Heart left ventricle (tissue), 16 donors: ENCODE measurements around the gene FAM131A. TPM values are rescaled to one million over a fixed set of nuclear protein-coding genes. Genes with fewer than 3 reads are reported as not detected.

Experiments
- ATAC-seq, 4 donors: fragments of 200-7000 bp; cut with Tn5 transposase; one replicate each; pipeline ENCODE4 v1.9.1; 2020 to 2022; ENCODE audit warnings: moderate library complexity in 4 of 4, mild to moderate bottlenecking in 3 of 4, moderate number of reproducible peaks in 1 of 4
- DNase-seq, 5 donors: peaks; one replicate each; pipeline ENCODE4 v3.0.0-alpha.2; 2020
- H3K27ac ChIP-seq, 12 donors: fragments of 200-600 bp; sonication (generic) in 4 of 12; one replicate each; pipeline versions ENCODE4 v1.5.0 to v1.8.0; 2016 to 2022; ENCODE audit warnings: mild to moderate bottlenecking in 2 of 12
- H3K27me3 ChIP-seq, 9 donors: fragments of 200-600 bp; sonication (generic) in 2 of 9; one replicate each; pipeline versions ENCODE4 v1.5.1 to v1.8.0; 2016 to 2022; ENCODE audit warnings: mild to moderate bottlenecking in 3 of 9
- H3K36me3 ChIP-seq, 9 donors: fragments of 200-600 bp; sonication (generic) in 2 of 9; one replicate each; pipeline versions ENCODE4 v1.5.0 to v1.8.0; 2018 to 2022; ENCODE audit warnings: mild to moderate bottlenecking in 2 of 9
- H3K4me1 ChIP-seq, 12 donors: fragments of 200-600 bp; sonication (generic) in 4 of 12; one replicate each; pipeline versions ENCODE4 v1.5.0 to v1.8.0; 2016 to 2022; ENCODE audit warnings: mild to moderate bottlenecking in 3 of 12
- H3K4me3 ChIP-seq, 12 donors: fragments of 200-600 bp; sonication (generic) in 4 of 12; one replicate each; pipeline versions ENCODE4 v1.5.0 to v1.8.0; 2017 to 2022; ENCODE audit warnings: mild to moderate bottlenecking in 9 of 12, moderate library complexity in 4 of 12
- H3K9me3 ChIP-seq, 12 donors: fragments of 200-600 bp; sonication (generic) in 4 of 12; one replicate each; pipeline versions ENCODE4 v1.5.0 to v1.8.0; 2016 to 2022; ENCODE audit warnings: mild to moderate bottlenecking in 1 of 12
- CTCF ChIP-seq, 12 donors: fragments of 200-600 bp; sonication (generic) in 4 of 12; IDR thresholded peaks; one replicate each; pipeline versions ENCODE4 v1.5.0 to v1.8.0; 2018 to 2022; ENCODE audit warnings: antibody characterized with exemption in 12 of 12, mild to moderate bottlenecking in 5 of 12
- POLR2A ChIP-seq, 2 donors: fragments of 450-650 bp; IDR thresholded peaks; one replicate each; pipeline ENCODE4 v1.6.1; 2017; ENCODE audit warnings: antibody characterized with exemption in 2 of 2, mild to moderate bottlenecking in 2 of 2, moderate library complexity in 2 of 2
- WGBS, 4 donors: extraction: QIAGEN DNeasy Blood & Tissue Kit in 2 of 4; methylation state at CpG; one replicate each; pipeline versions ENCODE4 v1.1.5 to v1.1.7; 2013 to 2018; 5-methylcytosine and 5-hydroxymethylcytosine counted together
- intact Hi-C, 10 donors: fragments of 100-400 bp; cut with DNase I; formaldehyde crosslinking; loops; one replicate each; pipeline versions ENCODE4 v1.11.1 to v1.14.2; 2022
- polyA plus RNA-seq, 2 donors: library from polyadenylated mRNA; stranded (reverse); fragments of 200-250 nt; gene quantifications; one replicate each; pipeline ENCODE4 v1.2.3, GENCODE V29; 2013
- total RNA-seq, 9 donors: library from RNA; depleted of rRNA in 2 of 9; stranded (reverse); fragments of >200 nt in 2 of 9; fragmentation: NEBNext Ultra II Directional in 3 of 9; extraction: Animal tissue kit (Norgen Biotek cat#: 25700) in 3 of 9; gene quantifications; one replicate each; pipeline versions ENCODE4 v1.1.0 to v1.2.4, GENCODE V29; 2016 to 2023
- donor health status: ischemic (EF 13 %, LVEDD 7.1; RV severe dilation, severe dysfunction).
- donor health status: healthy with polysubstance abuse.
- donor health status: DM: no; HTN: yes; CAD: no.
- donor health status: DM: no; HTN: no; CAD: no.
- donor health status: ischemic (EF 25% LVEDD 6.9; RV normal size, moderate dysfunction).
- donor health status: ischemic (EF 25% LVEDD 5.7; RV mildly dilated, moderate dysfunction).
- donor health status: healthy.
- donor health status: DM: yes; HTN: yes; CAD: no.
- donor health status: ischemic (EF 35%, LVEDD 5.7; RV mildly dilated, moderate dysfunction).
- donor health status: nonischemic (EF 11% LVEDD 7.7; RV severe dilation, severe dysfunction).
- donor health status: DM: yes; HTN: yes; CAD: no.
- donor health status: PGD.
- donor health status: ischemic (EF 29% LVEDD 5.4; RV normal size, mild dysfunction).
- donor health status: nonischemic (EF 23%, LVEDD 6.1; RV moderate dilation, normal function).

Gene FAM131A
- total and polyA plus RNA-seq, 11 donors: 21.9 to 53.2 (median 30.9) TPM

- Histone ChIP-seq H3K27me3 (peaks cover 0 to 53% (median 28%) of the 10 kb centered on the region in 9 donors), H3K4me1 (peaks cover 0 to 40% (median 26%) of the 10 kb centered on the region in 12 donors), H3K4me3 (no peak overlapping the region), H3K27ac (peak overlapping the region in 2 of 12 donors; percentile 12 to 54), H3K36me3 (peaks cover 0 to 24% (median 0%) of the 10 kb centered on the region in 9 donors), H3K9me3 (no peaks in the 10 kb centered on the region)
- DNase-seq (no peak), ATAC-seq (no peak)
- WGBS, 4 donors: 89 to 96% (median 91%) methylated on average over 12 to 16 of the region's 16 CpGs
- TF ChIP-seq POLR2A (IDR thresholded peaks at IDR 0.05): no peak
- no peak for TF ChIP-seq CTCF (IDR thresholded peaks at IDR 0.05)
- intact Hi-C loops: no loop called here
Measured at GRCh38 chr3:184382326-184383032, 45.1 kb downstream of the FAM131A start.

- peaks cover 0 to 33% (median 21%) of the 10 kb centered on the region in 12 donors for H3K4me1 ChIP-seq
- H3K9me3 ChIP-seq: no peaks in the 10 kb centered on the region
- no peak overlapping the region for H3K4me3 ChIP-seq
- WGBS, 4 donors: 92 to 98% (median 93%) methylated on average over 8 to 15 of the region's 15 CpGs
- intact Hi-C loops: no loop called here
- peaks cover 0 to 28% (median 0%) of the 10 kb centered on the region in 9 donors for H3K36me3 ChIP-seq
- no peak overlapping the region for H3K27ac ChIP-seq
- ATAC-seq (no peak), DNase-seq (no peak)
- TF ChIP-seq POLR2A (IDR thresholded peaks at IDR 0.05) (no peak), CTCF (IDR thresholded peaks at IDR 0.05) (no peak)
- peaks cover 0 to 49% (median 25%) of the 10 kb centered on the region in 9 donors for H3K27me3 ChIP-seq
Measured at GRCh38 chr3:184383033-184383740, 45.8 kb downstream of the FAM131A start.

- H3K36me3 ChIP-seq: peaks cover 0 to 28% (median 0%) of the 10 kb centered on the region in 9 donors
- no peak overlapping the region for H3K4me3 ChIP-seq
- H3K27me3 ChIP-seq: peaks cover 0 to 38% (median 21%) of the 10 kb centered on the region in 9 donors
- TF ChIP-seq CTCF (IDR thresholded peaks at IDR 0.05) (no peak), POLR2A (IDR thresholded peaks at IDR 0.05) (no peak)
- H3K9me3 ChIP-seq: no peaks in the 10 kb centered on the region
- no peak overlapping the region for H3K27ac ChIP-seq
- intact Hi-C loops: no loop called here
- DNase-seq (no peak), ATAC-seq (no peak)
- peaks cover 0 to 25% (median 15%) of the 10 kb centered on the region in 12 donors for H3K4me1 ChIP-seq
- whole genome bisulfite sequencing, 4 donors: 84 to 91% (median 86%) methylated on average over 9 of the region's 9 CpGs
Measured at GRCh38 chr3:184384342-184384741, 46.9 kb downstream of the FAM131A start.

DNA sequence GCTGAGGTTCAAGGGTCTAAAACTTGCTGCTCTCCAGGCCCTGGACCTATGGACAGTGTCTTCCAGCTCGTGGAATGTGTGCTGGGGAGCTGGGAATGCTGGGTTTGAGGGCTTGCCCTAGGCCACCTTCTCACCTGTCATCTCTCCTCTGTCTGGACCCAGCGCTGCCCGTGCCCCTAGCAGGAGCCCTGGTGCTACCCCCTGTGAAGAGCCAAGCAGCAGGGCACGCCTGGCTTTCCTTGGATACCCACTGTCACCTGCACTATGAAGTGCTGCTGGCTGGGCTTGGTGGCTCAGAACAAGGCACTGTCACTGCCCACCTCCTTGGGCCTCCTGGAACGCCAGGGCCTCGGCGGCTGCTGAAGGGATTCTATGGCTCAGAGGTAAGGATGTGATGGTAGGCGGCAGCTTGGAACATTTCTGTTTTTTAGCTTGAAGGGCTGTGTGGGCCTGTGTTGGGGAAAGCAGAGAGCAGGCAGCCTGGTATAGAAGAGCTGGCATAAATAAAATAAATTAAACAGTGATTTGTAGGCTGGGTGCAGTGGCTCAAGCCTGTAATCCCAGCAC lies 47.5 kb downstream of the FAM131A start:
- H3K27ac ChIP-seq: no peak overlapping the region
- H3K4me3 ChIP-seq: no peak overlapping the region
- intact Hi-C loops: no loop called here
- no peak for DNase-seq
- no peak for TF ChIP-seq POLR2A (IDR thresholded peaks at IDR 0.05)
- no peak for TF ChIP-seq CTCF (IDR thresholded peaks at IDR 0.05)
- WGBS, 4 donors: 87 to 96% (median 91%) methylated on average over 5 to 8 of the region's 8 CpGs
- H3K9me3 ChIP-seq: no peaks in the 10 kb centered on the region
- peaks cover 0 to 20% (median 13%) of the 10 kb centered on the region in 12 donors for H3K4me1 ChIP-seq
- peaks cover 0 to 36% (median 19%) of the 10 kb centered on the region in 9 donors for H3K27me3 ChIP-seq
- no peak for ATAC-seq
- H3K36me3 ChIP-seq: peaks cover 0 to 28% (median 0%) of the 10 kb centered on the region in 9 donors
